ENCODE data around the gene MXRA8.

The MXRA8 gene

GRCh38 chr1:1353389-1354151 lies 4.8 kb downstream of the MXRA8 start:
- no peak overlapping the region for H3K4me3 ChIP-seq (ENCODE audit: low read depth in 1 of 2, low read length in 2 of 2)
- H3K79me2 ChIP-seq (ENCODE audit: insufficient read depth, low read length): peaks cover 4% of the 10 kb centered on the region
- no peak overlapping the region for H3K27ac ChIP-seq (ENCODE audit: low read length)
- H3K4me1 ChIP-seq (ENCODE audit: insufficient read depth, low read length): peaks cover 5% of the 10 kb centered on the region
- ATAC-seq (ENCODE audit: insufficient read depth, low read depth): no peak
- TF ChIP-seq EZH2 (IDR thresholded peaks at IDR 0.05; ENCODE audit: borderline replicate concordance, low read depth, low read length, severe bottlenecking) (no peak), CTCF (IDR thresholded peaks at IDR 0.05; ENCODE audit: borderline replicate concordance, extremely low read depth, low read length, poor library complexity, severe bottlenecking) (no peak)
- H3K9ac ChIP-seq (ENCODE audit: low read depth, low read length): no peak overlapping the region
- no peaks in the 10 kb centered on the region; the same call in 1 of the 2 replicates for H3K36me3 ChIP-seq (ENCODE audit: insufficient read depth, low read length)
- DNase-seq: no peak
- no peaks in the 10 kb centered on the region for H3K27me3 ChIP-seq (ENCODE audit: insufficient read depth, low read length, poor library complexity)
- no peak overlapping the region for H2AFZ ChIP-seq (ENCODE audit: low read depth, low read length)
- no peaks in the 10 kb centered on the region for H3K9me3 ChIP-seq (ENCODE audit: insufficient read depth, low read length, severe bottlenecking)
- H4K20me1 ChIP-seq (ENCODE audit: insufficient read depth, low read length): peaks cover 22% of the 10 kb centered on the region
- H3K4me2 ChIP-seq (ENCODE audit: insufficient read depth, low read length): no peak overlapping the region

- Histone ChIP-seq H3K27ac (ENCODE audit: low read length) (no peak overlapping the region), H2AFZ (ENCODE audit: low read depth, low read length) (no peak overlapping the region), H4K20me1 (ENCODE audit: insufficient read depth, low read length) (peaks cover 29% of the 10 kb centered on the region), H3K9ac (ENCODE audit: low read depth, low read length) (no peak overlapping the region), H3K27me3 (ENCODE audit: insufficient read depth, low read length, poor library complexity) (no peaks in the 10 kb centered on the region), H3K36me3 (ENCODE audit: insufficient read depth, low read length) (no peaks in the 10 kb centered on the region; the same call in 1 of the 2 replicates), H3K4me2 (ENCODE audit: insufficient read depth, low read length) (no peak overlapping the region), H3K79me2 (ENCODE audit: insufficient read depth, low read length) (peaks cover 10% of the 10 kb centered on the region), H3K4me3 (ENCODE audit: low read depth in 1 of 2, low read length in 2 of 2) (no peak overlapping the region), H3K4me1 (ENCODE audit: insufficient read depth, low read length) (peaks cover 12% of the 10 kb centered on the region), H3K9me3 (ENCODE audit: insufficient read depth, low read length, severe bottlenecking) (no peaks in the 10 kb centered on the region)
- DNase-seq: peak; percentile 37
- no peak for TF ChIP-seq CTCF (IDR thresholded peaks at IDR 0.05; ENCODE audit: borderline replicate concordance, extremely low read depth, low read length, poor library complexity, severe bottlenecking)
- no peak for TF ChIP-seq EZH2 (IDR thresholded peaks at IDR 0.05; ENCODE audit: borderline replicate concordance, low read depth, low read length, severe bottlenecking)
- peak; percentile 23; the same call in 2 of the 3 replicates for ATAC-seq (ENCODE audit: insufficient read depth, low read depth)
Measured at GRCh38 chr1:1352786-1353388, 5.5 kb downstream of the MXRA8 start.

- Histone ChIP-seq H3K9ac (ENCODE audit: low read depth, low read length) (no peak overlapping the region), H3K9me3 (ENCODE audit: insufficient read depth, low read length, severe bottlenecking) (no peaks in the 10 kb centered on the region), H3K4me1 (ENCODE audit: insufficient read depth, low read length) (peaks cover 23% of the 10 kb centered on the region), H3K36me3 (ENCODE audit: insufficient read depth, low read length) (no peaks in the 10 kb centered on the region; the same call in none of the 2 replicates), H3K27ac (ENCODE audit: low read length) (no peak overlapping the region), H3K4me3 (ENCODE audit: low read depth in 1 of 2, low read length in 2 of 2) (no peak overlapping the region), H3K79me2 (ENCODE audit: insufficient read depth, low read length) (peaks cover 22% of the 10 kb centered on the region), H2AFZ (ENCODE audit: low read depth, low read length) (no peak overlapping the region), H3K27me3 (ENCODE audit: insufficient read depth, low read length, poor library complexity) (no peaks in the 10 kb centered on the region), H4K20me1 (ENCODE audit: insufficient read depth, low read length) (peaks cover 40% of the 10 kb centered on the region), H3K4me2 (ENCODE audit: insufficient read depth, low read length) (peak overlapping the region; percentile 34)
- TF ChIP-seq EZH2 (IDR thresholded peaks at IDR 0.05; ENCODE audit: borderline replicate concordance, low read depth, low read length, severe bottlenecking): no peak
- no peak for TF ChIP-seq CTCF (IDR thresholded peaks at IDR 0.05; ENCODE audit: borderline replicate concordance, extremely low read depth, low read length, poor library complexity, severe bottlenecking)
- no peak for DNase-seq
- no peak for ATAC-seq (ENCODE audit: insufficient read depth, low read depth)
Measured at GRCh38 chr1:1351511-1352427, 6.6 kb downstream of the MXRA8 start.

All from DND-41 (cell line).